Smooth muscle cell (in vitro differentiated cells): Measurements from ENCODE around the gene GABRR3. TPM values are rescaled to one million over a fixed set of nuclear protein-coding genes. Genes with fewer than 3 reads are reported as not detected.

ENCODE experiments used
- DNase-seq: peaks from one replicate; lab custom pipeline; 2025; ENCODE audit not compliant: unreplicated experiment; lab: John Stamatoyannopoulos, UW
- H2AFZ ChIP-seq: fragments of 200-600 bp; sonication (generic); 2 replicates; pipeline ENCODE4 v1.6.0; 2016; ENCODE audit warnings: antibody characterized with exemption, low read depth, mild to moderate bottlenecking
- H3F3A ChIP-seq: fragments of 200-600 bp; sonication (generic); 2 replicates; pipeline ENCODE4 v1.6.0; 2017; ENCODE audit warnings: antibody characterized with exemption, low read depth
- H3K27ac ChIP-seq: fragments of 200-600 bp; sonication (generic); 2 replicates; pipeline ENCODE4 v1.5.1; 2016; ENCODE audit warnings: low read depth, mild to moderate bottlenecking
- H3K27me3 ChIP-seq: fragments of 200-600 bp; sonication (generic); 2 replicates; pipeline ENCODE4 v1.6.1; 2016; ENCODE audit warnings: low read depth, mild to moderate bottlenecking
- H3K36me3 ChIP-seq: fragments of 200-600 bp; sonication (generic); 2 replicates; pipeline ENCODE4 v1.5.1; 2016; ENCODE audit warnings: low read depth
- H3K4me1 ChIP-seq: fragments of 200-600 bp; sonication (generic); 2 replicates; pipeline ENCODE4 v1.5.1; 2016; ENCODE audit warnings: low read depth
- H3K4me2 ChIP-seq: fragments of 200-600 bp; sonication (generic); 2 replicates; pipeline ENCODE4 v1.6.0; 2016; ENCODE audit warnings: mild to moderate bottlenecking
- H3K4me3 ChIP-seq: fragments of 200-600 bp; sonication (generic); 2 replicates; pipeline ENCODE4 v1.5.1; 2016; ENCODE audit warnings: mild to moderate bottlenecking
- H3K79me2 ChIP-seq: fragments of 200-600 bp; sonication (generic); 2 replicates; pipeline ENCODE4 v1.6.0; 2016; ENCODE audit warnings: low read depth, mild to moderate bottlenecking
- H3K9ac ChIP-seq: fragments of 200-600 bp; sonication (generic); 2 replicates; pipeline ENCODE4 v1.6.0; 2016; ENCODE audit warnings: low read depth
- H3K9me3 ChIP-seq: fragments of 200-600 bp; sonication (generic); replicated peaks from 2 replicates; pipeline ENCODE4 v1.5.1; 2016; ENCODE audit warnings: low read depth
- H4K20me1 ChIP-seq: fragments of 200-600 bp; sonication (generic); 2 replicates; pipeline ENCODE4 v1.6.0; 2016; ENCODE audit warnings: low read depth
- CTCF ChIP-seq: fragments of 200-600 bp; sonication (generic); IDR thresholded peaks from 2 replicates; pipeline ENCODE4 v1.5.1; 2017; ENCODE audit warnings: borderline replicate concordance, mild to moderate bottlenecking, antibody characterized with exemption; ENCODE audit not compliant: insufficient read depth, poor library complexity, severe bottlenecking
- WGBS: methylation state at CpG from one replicate; pipeline ENCODE4 v1.1.7; 2016; ENCODE audit warnings: low lambda C conversion rate; 5-methylcytosine and 5-hydroxymethylcytosine counted together
- polyA plus RNA-seq: library from polyadenylated mRNA; unstranded; fragments of >200 nt; fragmentation: Nextera tagmentation; extraction: Ambion mirVana; gene quantifications from 2 replicates; pipeline ENCODE4 v1.2.1, GENCODE V29; 2016
- total RNA-seq: library from RNA; depleted of rRNA; stranded (reverse); fragments of >200 nt; gene quantifications from 2 replicates; pipeline ENCODE4 v1.2.3, GENCODE V29; 2014

Gene GABRR3
- total and polyA plus RNA-seq, 2 experiments from 2014 or later: not detected

GRCh38 chr3:97970956-97971620, 64.0 kb downstream of the GABRR3 start:
- peak overlapping the region; percentile 58 for H2AFZ ChIP-seq
- H3K4me1 ChIP-seq: peaks cover 5% of the 10 kb centered on the region
- H3K9ac ChIP-seq: peak overlapping the region; percentile 12
- no peaks in the 10 kb centered on the region for H3K9me3 ChIP-seq
- no peaks in the 10 kb centered on the region for H3F3A ChIP-seq
- TF ChIP-seq CTCF: no peak
- peak overlapping the region; percentile 86 for H3K4me3 ChIP-seq
- no peaks in the 10 kb centered on the region for H3K27me3 ChIP-seq
- H3K4me2 ChIP-seq: peak overlapping the region; percentile 82
- H3K36me3 ChIP-seq: no peaks in the 10 kb centered on the region
- peaks cover 17% of the 10 kb centered on the region for H3K79me2 ChIP-seq
- DNase-seq: no peak
- H3K27ac ChIP-seq: peak overlapping the region; percentile 51
- WGBS: 58% methylated on average over 9 of the region's 9 CpGs
- no peaks in the 10 kb centered on the region for H4K20me1 ChIP-seq

- Histone ChIP-seq H3K79me2 (peaks cover 17% of the 10 kb centered on the region), H2AFZ (no peak overlapping the region), H3K4me1 (peaks cover 5% of the 10 kb centered on the region), H3K36me3 (no peaks in the 10 kb centered on the region), H3K9me3 (no peaks in the 10 kb centered on the region), H3K4me3 (no peak overlapping the region), H4K20me1 (no peaks in the 10 kb centered on the region), H3F3A (no peaks in the 10 kb centered on the region), H3K27ac (no peak overlapping the region), H3K9ac (no peak overlapping the region), H3K4me2 (no peak overlapping the region), H3K27me3 (no peaks in the 10 kb centered on the region)
- WGBS: 94% methylated on average over 1 of the region's 1 CpG
- no peak for TF ChIP-seq CTCF
- DNase-seq: no peak
These were observed 65.0 kb downstream of the GABRR3 start for GRCh38 chr3:97970156-97970555.

- Histone ChIP-seq H4K20me1 (no peaks in the 10 kb centered on the region), H3K27ac (no peak overlapping the region), H3K4me1 (peaks cover 5% of the 10 kb centered on the region), H3K4me3 (no peak overlapping the region), H3K4me2 (no peak overlapping the region), H3K79me2 (peaks cover 17% of the 10 kb centered on the region), H3F3A (no peaks in the 10 kb centered on the region), H3K9me3 (no peaks in the 10 kb centered on the region), H3K9ac (no peak overlapping the region), H3K36me3 (no peaks in the 10 kb centered on the region), H2AFZ (no peak overlapping the region), H3K27me3 (no peaks in the 10 kb centered on the region)
- no peak for TF ChIP-seq CTCF
- DNase-seq: no peak
- 83% methylated on average over 5 of the region's 5 CpGs for WGBS
These were observed 65.6 kb downstream of the GABRR3 start for GRCh38 chr3:97969541-97969940.

- Histone ChIP-seq H3K4me3 (no peak overlapping the region), H3K79me2 (peaks cover 21% of the 10 kb centered on the region), H3K27me3 (no peaks in the 10 kb centered on the region), H3K4me2 (no peak overlapping the region), H3K4me1 (peaks cover 5% of the 10 kb centered on the region), H4K20me1 (peaks cover 7% of the 10 kb centered on the region), H3K27ac (no peak overlapping the region), H3K36me3 (no peaks in the 10 kb centered on the region), H3K9me3 (no peaks in the 10 kb centered on the region), H3F3A (no peaks in the 10 kb centered on the region), H3K9ac (no peak overlapping the region), H2AFZ (no peak overlapping the region)
- 91% methylated on average over 1 of the region's 1 CpG for whole genome bisulfite sequencing
- DNase-seq: no peak
- TF ChIP-seq CTCF: no peak
These were observed 66.7 kb downstream of the GABRR3 start for GRCh38 chr3:97968376-97968775.
